ENCODE results near the gene KAZN. TPM values are rescaled to one million over a fixed set of nuclear protein-coding genes. Genes with fewer than 3 reads are reported as not detected.

Gene KAZN
- polyA plus RNA-seq, 1 experiment, result 3.7 TPM

- POLR2A ChIA-PET, result no interaction called here
- CTCF ChIA-PET, result no interaction called here
- Histone ChIP-seq H3K27ac (ENCODE audit: low read depth, low read length) (no peak overlapping the region), H3K27me3 (ENCODE audit: control insufficient read depth, insufficient read depth, low read length) (no peaks in the 10 kb centered on the region), H3K9me3 (ENCODE audit: control insufficient read depth, insufficient read depth, low read length) (peaks cover 12% of the 10 kb centered on the region), H3K4me3 (ENCODE audit: low read depth, low read length) (no peak overlapping the region)
- no peak for DNase-seq (ENCODE audit: low read depth, low spot score)
- no peak for TF ChIP-seq CTCF (IDR thresholded peaks at IDR 0.05; ENCODE audit: low read depth, low read length)
Observed at GRCh38 chr1:14949836-14950713, 351.6 kb downstream of the KAZN start.

GRCh38 chr1:14951766-14952165 is 353.3 kb downstream of the KAZN start:
- Histone ChIP-seq H3K4me3 (ENCODE audit: low read depth, low read length) (no peak overlapping the region), H3K9me3 (ENCODE audit: control insufficient read depth, insufficient read depth, low read length) (peaks cover 12% of the 10 kb centered on the region), H3K27ac (ENCODE audit: low read depth, low read length) (no peak overlapping the region), H3K27me3 (ENCODE audit: control insufficient read depth, insufficient read depth, low read length) (no peaks in the 10 kb centered on the region)
- TF ChIP-seq CTCF (IDR thresholded peaks at IDR 0.05; ENCODE audit: low read depth, low read length), result no peak
- CTCF ChIA-PET, result interaction anchor here (0.6 to 2.0 kb wide), 2 partner anchors 75 to 131 kb away, joined by 3 to 7 read pairs; no protein-coding TSS in a partner anchor
- DNase-seq (ENCODE audit: low read depth, low spot score), result no peak
- POLR2A ChIA-PET, result no interaction called here

- H3K9me3 ChIP-seq (ENCODE audit: control insufficient read depth, insufficient read depth, low read length), result peaks cover 12% of the 10 kb centered on the region
- H3K4me3 ChIP-seq (ENCODE audit: low read depth, low read length), result no peak overlapping the region
- no peak for DNase-seq (ENCODE audit: low read depth, low spot score)
- no peak overlapping the region for H3K27ac ChIP-seq (ENCODE audit: low read depth, low read length)
- no peak for TF ChIP-seq CTCF (IDR thresholded peaks at IDR 0.05; ENCODE audit: low read depth, low read length)
- no peaks in the 10 kb centered on the region for H3K27me3 ChIP-seq (ENCODE audit: control insufficient read depth, insufficient read depth, low read length)
- POLR2A ChIA-PET, result no interaction called here
- CTCF ChIA-PET, result interaction anchor here (0.6 to 2.0 kb wide), 2 partner anchors 74 to 132 kb away, joined by 3 to 7 read pairs; no protein-coding TSS in a partner anchor
Observed at GRCh38 chr1:14952626-14953314, 354.3 kb downstream of the KAZN start.

GRCh38 chr1:14954210-14954609 is 355.7 kb downstream of the KAZN start:
- Histone ChIP-seq H3K4me3 (ENCODE audit: low read depth, low read length) (no peak overlapping the region), H3K27me3 (ENCODE audit: control insufficient read depth, insufficient read depth, low read length) (no peaks in the 10 kb centered on the region), H3K27ac (ENCODE audit: low read depth, low read length) (no peak overlapping the region), H3K9me3 (ENCODE audit: control insufficient read depth, insufficient read depth, low read length) (peaks cover 12% of the 10 kb centered on the region)
- CTCF ChIA-PET, result no interaction called here
- no peak for TF ChIP-seq CTCF (IDR thresholded peaks at IDR 0.05; ENCODE audit: low read depth, low read length)
- POLR2A ChIA-PET, result no interaction called here
- no peak for DNase-seq (ENCODE audit: low read depth, low spot score)

GRCh38 chr1:14954930-14955329 is 356.4 kb downstream of the KAZN start:
- no peak for TF ChIP-seq CTCF (IDR thresholded peaks at IDR 0.05; ENCODE audit: low read depth, low read length)
- no peak for DNase-seq (ENCODE audit: low read depth, low spot score)
- H3K9me3 ChIP-seq (ENCODE audit: control insufficient read depth, insufficient read depth, low read length), result peaks cover 12% of the 10 kb centered on the region
- ChIA-PET CTCF (no interaction called here), POLR2A (no interaction called here)
- H3K4me3 ChIP-seq (ENCODE audit: low read depth, low read length), result no peak overlapping the region
- no peaks in the 10 kb centered on the region for H3K27me3 ChIP-seq (ENCODE audit: control insufficient read depth, insufficient read depth, low read length)
- H3K27ac ChIP-seq (ENCODE audit: low read depth, low read length), result no peak overlapping the region
